ENCODE results near the gene PIP5K1C.
"Not testable (repeated sequence)": the region's sequence is repeated elsewhere in the genome, so short reads cannot be mapped to it uniquely, and the experiment has no call there.

PIP5K1C gene

GRCh38 chr19:3645726-3646125 is 54.5 kb downstream of the PIP5K1C start:
- no peak for DNase-seq (ENCODE audit: low read depth)

GRCh38 chr19:3645067-3645396 is 55.2 kb downstream of the PIP5K1C start:
- no peak for DNase-seq (ENCODE audit: low read depth)

DNA sequence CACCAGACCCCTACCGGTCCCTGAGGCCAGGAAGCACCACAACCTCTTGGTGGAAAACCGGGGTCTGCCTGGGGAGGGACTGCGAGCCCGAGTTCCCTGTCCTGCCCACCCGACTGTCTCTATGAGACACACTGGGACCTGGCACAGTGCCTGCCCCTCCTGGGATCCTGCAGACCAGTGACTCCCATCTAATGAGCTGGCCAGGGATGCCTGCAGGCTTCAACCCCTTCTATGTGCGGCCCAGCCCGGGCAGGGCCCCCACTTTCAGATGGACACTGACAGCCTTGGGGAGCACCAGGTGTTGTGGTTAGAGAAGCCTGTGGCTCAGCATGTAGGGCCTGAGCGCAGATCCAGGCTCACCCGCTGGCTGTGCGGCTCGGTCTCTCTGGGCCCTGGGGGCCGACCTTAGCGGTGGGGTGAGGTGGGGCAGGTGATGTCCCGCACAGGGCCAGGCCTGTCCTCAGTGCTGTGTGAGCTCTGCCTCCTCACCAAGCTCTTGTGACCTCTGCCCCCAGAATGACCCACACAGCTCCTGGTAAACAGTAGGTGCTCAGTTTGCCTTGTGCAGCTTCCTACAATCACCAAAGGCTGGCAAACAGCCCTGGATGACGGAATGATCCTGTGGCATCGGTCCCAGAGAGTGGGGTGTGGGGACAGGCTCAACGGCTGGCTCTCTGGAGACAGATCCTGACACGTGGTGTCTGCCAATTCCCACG is 55.8 kb downstream of the PIP5K1C start:
- no peak for DNase-seq (ENCODE audit: low read depth)

DNA sequence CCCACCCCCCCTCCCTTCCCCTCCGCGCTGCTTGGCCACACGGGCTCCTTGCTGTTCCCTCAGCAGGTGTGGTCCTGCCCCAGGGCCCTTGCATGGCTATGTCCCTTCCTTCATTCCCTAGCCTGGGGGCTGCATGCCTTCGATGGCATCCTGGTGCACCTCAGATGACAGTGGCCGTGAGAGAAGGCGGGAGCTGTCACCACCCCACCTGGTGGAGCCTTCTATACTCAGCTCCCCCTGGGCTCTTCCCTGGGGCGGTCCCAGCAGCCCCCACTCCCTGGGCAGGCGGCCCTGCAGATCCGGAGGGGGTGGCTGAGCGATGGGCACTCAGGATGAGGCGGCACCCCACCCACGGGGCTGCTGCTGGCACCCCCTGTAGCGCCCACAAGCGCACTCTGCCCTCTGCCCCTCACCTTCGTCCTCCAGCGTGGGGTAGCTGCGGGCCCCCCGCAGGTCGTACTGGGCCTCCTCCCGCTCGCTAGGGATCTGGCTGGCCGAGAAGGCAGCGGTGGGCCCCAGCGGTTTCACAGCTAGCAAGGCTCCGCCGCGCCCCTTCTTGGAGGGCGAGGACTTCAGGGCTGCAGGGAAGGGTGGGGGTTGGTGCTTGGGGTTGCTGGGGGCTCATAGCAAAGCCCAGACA is 56.5 kb downstream of the PIP5K1C start:
- DNase-seq (ENCODE audit: low read depth), result no peak

GRCh38 chr19:3642987-3643673 is 57.1 kb downstream of the PIP5K1C start:
- DNase-seq (ENCODE audit: low read depth), result no peak

GRCh38 chr19:3642296-3642695 is 58.0 kb downstream of the PIP5K1C start:
- DNase-seq (ENCODE audit: low read depth), result no peak

DNA sequence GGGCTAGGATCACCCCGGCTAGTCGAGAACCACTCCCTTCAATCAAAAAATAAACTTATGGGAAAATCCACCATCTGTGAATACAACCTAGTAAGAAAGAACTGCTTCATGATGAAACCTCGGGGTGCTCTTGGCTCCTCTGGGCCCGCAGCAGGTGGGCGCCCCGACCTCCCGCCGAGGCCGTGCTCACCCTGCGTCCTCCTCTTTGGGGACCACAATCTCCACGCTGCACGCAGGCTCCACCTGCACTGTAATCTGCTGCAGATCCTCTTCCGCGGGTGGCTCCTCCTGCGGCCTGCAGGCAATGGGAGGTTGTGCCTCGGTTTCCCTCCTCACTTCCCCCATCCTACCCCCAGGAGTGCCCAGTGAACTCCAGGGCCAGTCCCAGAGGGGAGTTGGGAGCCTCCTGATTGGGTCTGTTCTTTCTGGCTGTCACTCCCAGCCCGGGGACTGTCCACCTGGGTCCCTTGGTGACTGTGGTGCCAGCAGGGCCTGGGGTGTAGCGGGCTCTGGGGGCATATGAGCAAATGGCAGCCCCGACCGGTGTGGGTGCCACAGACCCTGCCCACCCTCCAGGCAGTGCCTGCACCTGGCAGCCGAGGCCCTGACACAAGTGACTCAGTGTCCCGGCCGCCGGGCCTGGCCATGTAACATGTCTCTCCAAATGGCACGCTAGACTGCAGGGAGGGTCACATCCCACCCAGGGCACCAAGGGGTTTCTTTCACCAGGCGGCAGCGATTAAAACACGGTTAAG is 58.6 kb downstream of the PIP5K1C start:
- DNase-seq (ENCODE audit: low read depth), result no peak

- DNase-seq (ENCODE audit: low read depth), result no peak
These were observed 60.8 kb downstream of the PIP5K1C start for GRCh38 chr19:3639479-3639878.

- no peak for DNase-seq (ENCODE audit: low read depth)
These were observed 61.8 kb downstream of the PIP5K1C start for GRCh38 chr19:3638208-3639193.

GRCh38 chr19:3637621-3638020 is 62.6 kb downstream of the PIP5K1C start:
- no peak for DNase-seq (ENCODE audit: low read depth)

GRCh38 chr19:3636962-3637361 is 63.3 kb downstream of the PIP5K1C start:
- DNase-seq (ENCODE audit: low read depth), result no peak

DNA sequence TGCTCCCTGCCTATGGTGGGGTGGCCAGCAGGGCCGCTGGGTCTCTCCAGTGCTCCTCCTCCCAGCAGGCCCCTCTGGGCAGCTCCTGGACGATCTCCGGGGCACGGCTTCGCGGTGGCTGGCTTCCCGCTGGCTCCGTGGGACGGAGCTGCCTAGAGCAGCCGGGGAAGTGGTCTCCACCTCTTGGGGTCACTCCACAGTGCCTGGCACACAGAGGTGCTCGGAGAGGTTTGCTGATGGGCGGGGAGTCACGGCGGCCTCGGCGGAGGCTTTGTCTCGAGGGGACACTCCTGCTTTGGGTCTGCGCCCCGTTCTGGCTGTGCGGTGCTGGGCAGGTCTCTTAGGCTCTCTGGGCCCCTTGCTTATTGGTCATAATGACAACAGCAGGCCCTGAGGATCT is 63.8 kb downstream of the PIP5K1C start:
- DNase-seq (ENCODE audit: low read depth), result no peak

DNA sequence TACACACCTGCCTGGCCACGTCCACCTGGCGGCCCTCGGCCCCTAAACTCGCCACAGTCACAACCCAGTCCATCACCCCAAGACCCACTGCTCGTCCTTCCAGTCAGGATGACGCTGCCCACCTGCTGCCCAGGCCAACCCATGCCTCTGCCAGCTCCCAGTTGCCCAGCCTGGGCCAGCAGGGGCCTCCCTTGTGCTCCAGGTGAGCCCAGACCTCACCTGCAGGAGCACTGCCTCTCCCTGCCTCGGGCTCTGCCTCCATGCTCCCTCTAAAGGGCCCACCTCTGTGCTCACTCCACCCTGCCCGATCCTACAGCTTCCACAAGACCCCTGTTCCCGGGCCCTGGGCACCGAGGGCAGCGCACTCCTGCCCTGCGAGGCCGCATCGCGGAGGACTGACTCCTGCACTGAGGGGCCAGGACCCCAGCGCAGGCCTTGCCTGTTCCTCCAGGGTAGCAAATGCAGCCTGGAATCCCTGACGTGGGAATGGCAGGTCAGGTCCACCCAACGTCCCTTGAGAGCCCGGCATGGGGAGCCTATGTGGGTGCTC is 65.7 kb downstream of the PIP5K1C start:
- DNase-seq (ENCODE audit: low read depth), result no peak

DNA sequence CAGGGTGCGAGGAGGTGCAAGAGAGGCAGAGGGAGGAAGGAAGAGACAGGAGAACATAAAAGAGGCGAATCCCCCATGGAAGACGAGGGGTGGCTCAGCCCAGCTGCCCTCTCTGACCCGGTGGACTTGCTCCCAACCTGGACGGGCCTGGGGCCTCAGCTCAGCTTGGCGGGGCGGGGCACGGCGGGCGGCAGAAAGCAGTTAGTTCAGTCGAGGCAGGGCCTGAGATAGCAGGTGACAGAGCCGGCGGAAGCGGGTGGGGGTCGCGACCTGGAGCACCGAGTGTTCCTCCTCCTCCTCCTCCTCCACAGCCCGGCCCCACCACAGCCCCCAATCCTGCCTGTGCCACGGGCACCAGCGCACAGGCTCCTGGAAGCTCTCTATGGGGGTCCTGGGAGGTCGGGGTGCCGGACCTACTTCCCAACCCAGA is 66.7 kb downstream of the PIP5K1C start:
- no peak for DNase-seq (ENCODE audit: low read depth)

DNA sequence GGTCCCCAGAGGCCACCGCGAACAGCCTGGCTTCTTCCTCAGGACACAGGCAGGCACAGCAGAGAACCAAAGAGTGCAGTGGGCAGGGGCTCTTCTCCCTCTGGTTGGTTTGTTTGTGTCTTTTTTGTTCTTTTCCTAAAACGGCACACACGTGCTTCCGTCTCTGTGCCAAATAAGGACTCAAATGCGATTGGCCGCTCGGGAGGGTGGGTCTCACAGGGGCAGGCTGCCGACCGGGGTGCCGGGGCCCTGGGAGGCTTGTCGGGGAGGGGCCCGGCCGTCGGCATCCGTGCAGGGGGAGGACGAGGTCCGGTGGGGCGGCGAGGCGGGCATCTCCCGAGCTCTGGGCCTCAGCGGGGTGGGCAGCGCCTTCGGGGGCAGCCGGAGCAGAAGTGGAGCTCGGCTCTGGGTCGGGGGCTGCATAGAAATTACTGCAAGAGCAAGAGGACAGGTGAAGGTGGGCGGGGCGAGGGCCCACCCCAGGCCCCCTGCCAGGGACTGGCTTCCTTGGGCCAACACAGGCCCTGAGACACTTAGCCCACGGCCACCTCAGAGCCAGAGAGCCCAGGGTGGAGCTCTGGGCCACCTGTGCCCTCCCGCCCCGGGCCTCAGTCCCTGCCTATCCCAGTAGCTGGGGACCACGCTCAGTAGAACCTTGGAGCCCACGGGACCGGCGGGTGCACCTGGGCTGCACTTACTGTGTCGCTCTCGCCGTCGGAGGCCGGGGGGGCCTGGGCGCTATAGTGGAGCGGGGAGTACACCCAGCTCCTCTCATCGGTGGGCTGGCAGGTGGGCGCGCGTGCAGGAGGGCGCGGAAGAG is 67.3 kb downstream of the PIP5K1C start:
- DNase-seq (ENCODE audit: low read depth), result no peak

- no peak for DNase-seq (ENCODE audit: low read depth)
These were observed 68.2 kb downstream of the PIP5K1C start for GRCh38 chr19:3632098-3632497.

- no peak for DNase-seq (ENCODE audit: low read depth)
These were observed 69.0 kb downstream of the PIP5K1C start for GRCh38 chr19:3631053-3631861.

GRCh38 chr19:3628766-3629165 is 71.5 kb downstream of the PIP5K1C start:
- DNase-seq (ENCODE audit: low read depth), result not testable (repeated sequence)

- DNase-seq (ENCODE audit: low read depth), result no peak
These were observed 72.9 kb downstream of the PIP5K1C start for GRCh38 chr19:3627351-3627723.
